HG03060 (cell line): Measurements from ENCODE around the gene CSNK2A3.
"Not testable (repeated sequence)": the region's sequence is repeated elsewhere in the genome, so short reads cannot be mapped to it uniquely, and the experiment has no call there.

Source experiments
- ATAC-seq: cut with Tn5 transposase; IDR thresholded peaks from one replicate; pipeline ENCODE4 v1.9.1; 2021; ENCODE audit warnings: low read depth, moderate number of reproducible peaks; ENCODE audit not compliant: unreplicated experiment

The CSNK2A3 gene

GRCh38 chr11:11380883-11381282, 27.8 kb upstream of the CSNK2A3 start:
- ATAC-seq = no peak

GRCh38 chr11:11380340-11380739, 27.3 kb upstream of the CSNK2A3 start:
- no peak for ATAC-seq

- no peak for ATAC-seq
Measured at GRCh38 chr11:11379661-11380060, 26.6 kb upstream of the CSNK2A3 start.

GRCh38 chr11:11378184-11378940, 25.3 kb upstream of the CSNK2A3 start:
- ATAC-seq = no peak

- no peak for ATAC-seq
Measured at GRCh38 chr11:11374358-11375148, 21.5 kb upstream of the CSNK2A3 start.

- no peak for ATAC-seq
Measured at GRCh38 chr11:11373934-11374333, 20.9 kb upstream of the CSNK2A3 start.

GRCh38 chr11:11372461-11372860, 19.4 kb upstream of the CSNK2A3 start:
- no peak for ATAC-seq

GRCh38 chr11:11370962-11371303, 17.9 kb upstream of the CSNK2A3 start:
- ATAC-seq = no peak

- ATAC-seq = no peak
Measured at GRCh38 chr11:11370255-11370961, 17.4 kb upstream of the CSNK2A3 start.

GRCh38 chr11:11366793-11367192, 13.7 kb upstream of the CSNK2A3 start:
- no peak for ATAC-seq

GRCh38 chr11:11363674-11364073, 10.6 kb upstream of the CSNK2A3 start:
- ATAC-seq = no peak

GRCh38 chr11:11359611-11360010, 6.6 kb upstream of the CSNK2A3 start:
- ATAC-seq = no peak

- ATAC-seq = no peak
Measured at GRCh38 chr11:11356842-11357241, 3.8 kb upstream of the CSNK2A3 start.

- not testable (repeated sequence) for ATAC-seq
Measured at GRCh38 chr11:11351851-11352250, 1.2 kb downstream of the CSNK2A3 start.

GRCh38 chr11:11351042-11351586, 1.9 kb downstream of the CSNK2A3 start:
- ATAC-seq = no peak

GRCh38 chr11:11349870-11350337, 3.1 kb downstream of the CSNK2A3 start:
- no peak for ATAC-seq

GRCh38 chr11:11349106-11349825, 3.8 kb downstream of the CSNK2A3 start:
- no peak for ATAC-seq

- ATAC-seq = no peak
Measured at GRCh38 chr11:11348303-11348702, 4.7 kb downstream of the CSNK2A3 start.

GRCh38 chr11:11347592-11347991, 5.5 kb downstream of the CSNK2A3 start:
- no peak for ATAC-seq

GRCh38 chr11:11346303-11346702, 6.7 kb downstream of the CSNK2A3 start:
- ATAC-seq = no peak
